GM23248 (cell line): ENCODE measurements around the gene TAS2R38. TPM values are rescaled to one million over a fixed set of nuclear protein-coding genes. Genes with fewer than 3 reads are reported as not detected.

Experiments used
- DNase-seq: peaks from one replicate; pipeline ENCODE4 v3.0.0-alpha.2; 2015
- H2AFZ ChIP-seq: fragments of 200-600 bp; sonication (generic); 2 replicates; pipeline ENCODE4 v1.6.1; 2016; ENCODE audit warnings: antibody characterized with exemption
- H3F3A ChIP-seq: fragments of 200-600 bp; sonication (generic); 2 replicates; pipeline ENCODE4 v1.6.1; 2016; ENCODE audit warnings: mild to moderate bottlenecking, antibody characterized with exemption, mixed run types; ENCODE audit not compliant: insufficient read depth
- H3K27ac ChIP-seq: fragments of 200-600 bp; sonication (generic); 2 replicates; pipeline ENCODE4 v1.5.1; 2016; ENCODE audit warnings: mild to moderate bottlenecking
- H3K27me3 ChIP-seq: fragments of 200-600 bp; sonication (generic); replicated peaks from 2 replicates; pipeline ENCODE4 v1.6.1; 2016; ENCODE audit warnings: mild to moderate bottlenecking; ENCODE audit not compliant: insufficient read depth
- H3K36me3 ChIP-seq: fragments of 200-600 bp; sonication (generic); 2 replicates; pipeline ENCODE4 v1.6.1; 2016; ENCODE audit warnings: low read depth, mild to moderate bottlenecking
- H3K4me1 ChIP-seq: fragments of 200-600 bp; sonication (generic); 2 replicates; pipeline ENCODE4 v1.6.1; 2016; ENCODE audit warnings: mild to moderate bottlenecking; ENCODE audit not compliant: insufficient read depth
- H3K4me2 ChIP-seq: fragments of 200-600 bp; sonication (generic); one replicate; pipeline ENCODE4 v1.6.1; 2016; ENCODE audit warnings: mild to moderate bottlenecking; ENCODE audit not compliant: unreplicated experiment
- H3K4me3 ChIP-seq: fragments of 200-600 bp; sonication (generic); 2 replicates; pipeline ENCODE4 v1.5.1; 2016; ENCODE audit warnings: mild to moderate bottlenecking
- H3K79me2 ChIP-seq: fragments of 200-600 bp; sonication (generic); 2 replicates; pipeline ENCODE4 v1.6.1; 2016; ENCODE audit warnings: mild to moderate bottlenecking; ENCODE audit not compliant: insufficient read depth
- H3K9ac ChIP-seq: fragments of 200-600 bp; sonication (generic); 2 replicates; pipeline ENCODE4 v1.6.1; 2016; ENCODE audit warnings: mild to moderate bottlenecking
- H3K9me2 ChIP-seq: fragments of 200-600 bp; sonication (generic); 2 replicates; pipeline ENCODE4 v1.6.1; 2016; ENCODE audit warnings: mixed run types, mild to moderate bottlenecking, moderate library complexity; ENCODE audit not compliant: insufficient read depth
- H3K9me3 ChIP-seq: fragments of 200-600 bp; sonication (generic); one replicate; pipeline ENCODE4 v1.6.1; 2017; ENCODE audit warnings: low read depth
- H4K20me1 ChIP-seq: fragments of 200-600 bp; sonication (generic); 2 replicates; pipeline ENCODE4 v1.6.0; 2016; ENCODE audit not compliant: insufficient read depth
- EZH2 ChIP-seq: fragments of 200-600 bp; sonication (generic); IDR thresholded peaks from 2 replicates; pipeline ENCODE4 v1.6.1; 2018; ENCODE audit warnings: antibody characterized with exemption, mild to moderate bottlenecking; ENCODE audit not compliant: insufficient read depth, poor library complexity, severe bottlenecking
- EZH2phosphoT487 ChIP-seq: fragments of 200-600 bp; sonication (generic); IDR thresholded peaks from 2 replicates; pipeline ENCODE4 v1.6.1; 2018; ENCODE audit warnings: antibody characterized with exemption, moderate library complexity, mild to moderate bottlenecking, low read depth; ENCODE audit not compliant: insufficient read depth
- WGBS, 2 experiments: methylation state at CpG; one replicate each; pipeline ENCODE4 v1.1.6; 2015 to 2017; ENCODE audit warnings: low lambda C conversion rate in 2 of 2, low coverage in 1 of 2; ENCODE audit errors: missing lambda C conversion rate in 2 of 2; 5-methylcytosine and 5-hydroxymethylcytosine counted together
- in situ Hi-C: fragments of 300-500 bp; cut with MboI; formaldehyde crosslinking; loops from 2 replicates; pipeline ENCODE4 v1.15.0; 2020
- polyA plus RNA-seq: library from polyadenylated mRNA; unstranded; fragments of >200 nt; fragmentation: Nextera tagmentation; extraction: Ambion mirVana; gene quantifications from 2 replicates; pipeline ENCODE4 v1.2.1, GENCODE V29; 2016
- total RNA-seq: library from RNA; depleted of rRNA; stranded (reverse); fragments of >200 nt; shearing (Covaris generic); gene quantifications from 2 replicates; pipeline ENCODE4 v1.2.3, GENCODE V29; 2014

Gene TAS2R38
- total and polyA plus RNA-seq, 2 experiments from 2014 or later: not detected

- Histone ChIP-seq H3K9ac (no peak overlapping the region), H3K4me2 (peak overlapping the region; percentile 83), H3K9me3 (no peaks in the 10 kb centered on the region), H3K4me1 (no peaks in the 10 kb centered on the region), H3K79me2 (no peaks in the 10 kb centered on the region), H4K20me1 (no peaks in the 10 kb centered on the region), H2AFZ (peak overlapping the region; percentile 83), H3K9me2 (no peaks in the 10 kb centered on the region), H3F3A (no peaks in the 10 kb centered on the region), H3K36me3 (no peaks in the 10 kb centered on the region), H3K4me3 (peak overlapping the region; percentile 53), H3K27ac (no peak overlapping the region), H3K27me3 (no peaks in the 10 kb centered on the region)
- 8 to 14% methylated on average over 21 of the region's 21 CpGs for WGBS, 2 experiments
- peak; percentile 80 for DNase-seq
- in situ Hi-C loops: no loop called here
- TF ChIP-seq EZH2phosphoT487: no peak
- no peak for TF ChIP-seq EZH2
Measured at GRCh38 chr7:141975806-141976523, 2.4 kb upstream of the TAS2R38 start.

DNA sequence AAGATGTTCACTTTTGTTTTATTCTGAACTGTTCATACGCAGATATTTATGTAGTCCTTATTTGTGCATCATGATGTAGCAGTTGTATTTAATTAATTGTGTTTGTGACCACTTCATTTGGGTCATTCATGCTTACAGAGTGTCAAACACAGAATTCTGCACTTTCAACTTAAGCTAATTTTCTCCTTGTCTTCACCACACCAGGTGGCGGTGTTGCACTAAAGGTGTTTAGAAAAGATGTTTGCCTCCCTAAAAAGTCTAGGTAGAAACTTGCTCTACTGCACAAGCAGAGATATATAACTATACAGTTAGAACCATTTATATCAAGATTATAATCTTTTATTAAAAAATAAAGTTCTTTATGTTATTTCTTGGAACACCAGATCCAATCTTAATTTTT lies 1.3 kb upstream of the TAS2R38 start:
- H3K36me3 ChIP-seq: no peaks in the 10 kb centered on the region
- H3K9me3 ChIP-seq: no peaks in the 10 kb centered on the region
- no peak overlapping the region for H3K4me3 ChIP-seq
- H3K27ac ChIP-seq: no peak overlapping the region
- no peaks in the 10 kb centered on the region for H3K9me2 ChIP-seq
- in situ Hi-C loops: no loop called here
- H3F3A ChIP-seq: no peaks in the 10 kb centered on the region
- TF ChIP-seq EZH2: no peak
- TF ChIP-seq EZH2phosphoT487: no peak
- DNase-seq: peak; percentile 28
- H3K9ac ChIP-seq: no peak overlapping the region
- H3K4me2 ChIP-seq: no peak overlapping the region
- 52 to 68% methylated on average over 2 of the region's 2 CpGs for WGBS, 2 experiments
- H2AFZ ChIP-seq: no peak overlapping the region
- H3K27me3 ChIP-seq: no peaks in the 10 kb centered on the region
- no peaks in the 10 kb centered on the region for H3K79me2 ChIP-seq
- H4K20me1 ChIP-seq: no peaks in the 10 kb centered on the region
- H3K4me1 ChIP-seq: no peaks in the 10 kb centered on the region

DNA sequence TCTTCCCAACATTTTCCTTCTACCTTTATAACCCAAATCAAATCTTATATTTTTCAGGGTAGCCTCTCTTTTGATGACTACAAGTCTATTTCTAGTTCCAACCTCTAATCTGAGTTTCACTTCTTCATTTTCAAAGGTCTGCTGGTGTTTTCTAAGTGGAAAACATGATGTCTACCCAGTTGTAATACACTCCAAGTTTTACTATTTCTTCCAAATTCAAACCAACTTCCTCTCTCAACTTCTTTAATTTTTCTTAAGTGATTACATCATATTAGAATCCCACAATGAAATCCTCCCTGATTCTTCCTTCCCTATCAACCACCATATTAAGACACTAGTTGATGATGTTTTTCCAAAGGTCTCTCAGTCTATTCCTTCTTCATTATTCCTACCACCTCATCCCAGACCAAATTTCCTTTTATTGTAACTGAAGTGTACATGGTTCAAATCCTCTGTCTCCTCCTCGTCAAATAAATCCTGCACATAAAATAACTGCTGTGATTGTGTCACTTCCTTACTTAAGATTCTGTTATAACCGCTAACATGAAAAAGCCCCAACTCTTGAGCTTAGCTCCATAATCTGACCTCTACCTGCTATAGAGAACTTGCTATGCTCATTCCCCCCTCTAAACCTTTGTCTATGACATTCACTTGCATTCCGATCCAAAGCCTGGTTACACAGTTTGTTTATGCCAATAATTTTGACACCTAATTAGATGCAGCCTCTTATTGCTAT lies 12.7 kb downstream of the TAS2R38 start:
- H3K27ac ChIP-seq: no peak overlapping the region
- no peak for TF ChIP-seq EZH2
- no peak for TF ChIP-seq EZH2phosphoT487
- in situ Hi-C loops: no loop called here
- H3K9ac ChIP-seq: no peak overlapping the region
- H4K20me1 ChIP-seq: no peaks in the 10 kb centered on the region
- H3K4me2 ChIP-seq: no peak overlapping the region
- H3K4me1 ChIP-seq: peaks cover under 1% of the 10 kb centered on the region; the same call in 1 of the 2 replicates
- no peaks in the 10 kb centered on the region for H3K36me3 ChIP-seq
- H3F3A ChIP-seq: peaks cover 1% of the 10 kb centered on the region
- WGBS, 2 experiments: 47 to 53% methylated on average over 3 of the region's 3 CpGs
- no peaks in the 10 kb centered on the region for H3K9me2 ChIP-seq
- H3K4me3 ChIP-seq: no peak overlapping the region
- no peaks in the 10 kb centered on the region for H3K9me3 ChIP-seq
- no peaks in the 10 kb centered on the region for H3K27me3 ChIP-seq
- no peak for DNase-seq
- no peak overlapping the region for H2AFZ ChIP-seq
- no peaks in the 10 kb centered on the region for H3K79me2 ChIP-seq

GRCh38 chr7:141956084-141956483 lies 17.5 kb downstream of the TAS2R38 start:
- WGBS, 2 experiments: 2 to 3% methylated on average over 3 of the region's 3 CpGs
- 0 out of 2 replicates have a peak overlapping the region, but pooled peaks have one; percentile 20 for H3K4me3 ChIP-seq
- H3K9me3 ChIP-seq: no peaks in the 10 kb centered on the region
- H3K9ac ChIP-seq: no peak overlapping the region
- H4K20me1 ChIP-seq: no peaks in the 10 kb centered on the region
- in situ Hi-C loops: no loop called here
- peak overlapping the region; percentile 34 for H3K4me2 ChIP-seq
- H3K27me3 ChIP-seq: no peaks in the 10 kb centered on the region
- no peaks in the 10 kb centered on the region for H3K36me3 ChIP-seq
- H2AFZ ChIP-seq: no peak overlapping the region
- no peaks in the 10 kb centered on the region for H3K9me2 ChIP-seq
- peaks cover 5% of the 10 kb centered on the region for H3F3A ChIP-seq
- TF ChIP-seq EZH2phosphoT487 (no peak), EZH2 (no peak)
- peaks cover 5% of the 10 kb centered on the region; the same call in 1 of the 2 replicates for H3K4me1 ChIP-seq
- DNase-seq: peak; percentile 65
- peak overlapping the region; percentile 53 for H3K27ac ChIP-seq
- H3K79me2 ChIP-seq: no peaks in the 10 kb centered on the region
